Ascending aorta (tissue), 2 donors: ENCODE results near the gene LACRT. TPM values are rescaled to one million over a fixed set of nuclear protein-coding genes. Genes with fewer than 3 reads are reported as not detected.

ENCODE experiments used
- DNase-seq, 2 donors: peaks; one replicate each; pipeline ENCODE4 v3.0.0-alpha.2; 2019; ENCODE audit warnings: low spot score in 2 of 2
- H3K27ac ChIP-seq, 2 donors: fragments of 200-600 bp; sonication (generic); one replicate each; pipeline ENCODE4 v1.5.1; 2016 to 2017; ENCODE audit warnings: mild to moderate bottlenecking in 1 of 2
- H3K27me3 ChIP-seq: fragments of 200-600 bp; sonication (generic); one replicate; pipeline ENCODE4 v1.5.1; 2017
- H3K36me3 ChIP-seq, 2 donors: fragments of 200-600 bp; sonication (generic); one replicate each; pipeline ENCODE4 v1.5.1; 2016
- H3K4me1 ChIP-seq, 2 donors: fragments of 200-600 bp; sonication (generic); one replicate each; pipeline ENCODE4 v1.5.1; 2016 to 2017; ENCODE audit warnings: mild to moderate bottlenecking in 1 of 2
- H3K4me3 ChIP-seq, 2 donors: fragments of 200-600 bp; sonication (generic); one replicate each; pipeline ENCODE4 v1.5.1; 2016 to 2017; ENCODE audit warnings: mild to moderate bottlenecking in 1 of 2
- H3K9me3 ChIP-seq, 2 donors: fragments of 200-600 bp; sonication (generic); one replicate each; pipeline ENCODE4 v1.5.1; 2016
- CTCF ChIP-seq, 3 experiments: fragments of 200-600 bp in 2 of 3; fragments of 450-650 bp in 1 of 3; sonication (generic) in 2 of 3; IDR thresholded peaks; one replicate each; pipeline ENCODE4 v1.5.1; 2016 to 2019; ENCODE audit warnings: antibody characterized with exemption in 3 of 3, mild to moderate bottlenecking in 1 of 3, moderate library complexity in 1 of 3
- intact Hi-C: fragments of 100-400 bp; cut with DNase I; formaldehyde crosslinking; loops from one replicate; pipeline ENCODE4 v1.15.1; 2023
- total RNA-seq: library from RNA; depleted of rRNA; stranded (reverse); fragments of >200 nt; gene quantifications from one replicate; pipeline ENCODE4 v1.1.0, GENCODE V29; 2016

LACRT gene
- total RNA-seq, 1 donor from 2014 or later = not detected

- no peaks in the 10 kb centered on the region for H3K36me3 ChIP-seq
- H3K4me3 ChIP-seq = no peak overlapping the region
- H3K4me1 ChIP-seq = no peaks in the 10 kb centered on the region
- intact Hi-C loops = no loop called here
- H3K27ac ChIP-seq = no peak overlapping the region
- DNase-seq = no peak
- H3K27me3 ChIP-seq = no peaks in the 10 kb centered on the region
- TF ChIP-seq CTCF (IDR thresholded peaks at IDR 0.05) = no peak
- no peaks in the 10 kb centered on the region for H3K9me3 ChIP-seq
Observed at GRCh38 chr12:54611715-54612149, 23.0 kb downstream of the LACRT start.

- Histone ChIP-seq H3K27ac (no peak overlapping the region), H3K36me3 (no peaks in the 10 kb centered on the region), H3K4me3 (no peak overlapping the region), H3K4me1 (no peaks in the 10 kb centered on the region), H3K9me3 (no peaks in the 10 kb centered on the region), H3K27me3 (no peaks in the 10 kb centered on the region)
- intact Hi-C loops = no loop called here
- TF ChIP-seq CTCF (IDR thresholded peaks at IDR 0.05) = no peak
- DNase-seq = no peak
Observed at GRCh38 chr12:54608769-54609168, 25.9 kb downstream of the LACRT start.

GRCh38 chr12:54608156-54608555 lies 26.5 kb downstream of the LACRT start:
- TF ChIP-seq CTCF (IDR thresholded peaks at IDR 0.05) = no peak
- no peaks in the 10 kb centered on the region for H3K9me3 ChIP-seq
- intact Hi-C loops = no loop called here
- H3K27me3 ChIP-seq = no peaks in the 10 kb centered on the region
- no peaks in the 10 kb centered on the region for H3K4me1 ChIP-seq
- H3K4me3 ChIP-seq = no peak overlapping the region
- no peak overlapping the region for H3K27ac ChIP-seq
- no peaks in the 10 kb centered on the region for H3K36me3 ChIP-seq
- DNase-seq = no peak

GRCh38 chr12:54606556-54606955 lies 28.1 kb downstream of the LACRT start:
- Histone ChIP-seq H3K9me3 (no peaks in the 10 kb centered on the region), H3K4me1 (no peaks in the 10 kb centered on the region), H3K27me3 (no peaks in the 10 kb centered on the region), H3K36me3 (no peaks in the 10 kb centered on the region), H3K27ac (no peak overlapping the region), H3K4me3 (no peak overlapping the region)
- TF ChIP-seq CTCF (IDR thresholded peaks at IDR 0.05) = no peak
- DNase-seq = no peak
- intact Hi-C loops = no loop called here

GRCh38 chr12:54605138-54605970 lies 29.3 kb downstream of the LACRT start:
- no peak for TF ChIP-seq CTCF (IDR thresholded peaks at IDR 0.05)
- no peaks in the 10 kb centered on the region for H3K9me3 ChIP-seq
- no peak for DNase-seq
- no peaks in the 10 kb centered on the region for H3K36me3 ChIP-seq
- no peaks in the 10 kb centered on the region for H3K27me3 ChIP-seq
- no peak overlapping the region for H3K4me3 ChIP-seq
- no peak overlapping the region for H3K27ac ChIP-seq
- intact Hi-C loops = no loop called here
- no peaks in the 10 kb centered on the region for H3K4me1 ChIP-seq
